Cortex of kidney (tissue), 1 donor: ENCODE data around the gene PGA5.

ENCODE experiments used
- DNase-seq: peaks from one replicate; lab custom pipeline; 2025; lab: John Stamatoyannopoulos, UW

The PGA5 gene

DNA sequence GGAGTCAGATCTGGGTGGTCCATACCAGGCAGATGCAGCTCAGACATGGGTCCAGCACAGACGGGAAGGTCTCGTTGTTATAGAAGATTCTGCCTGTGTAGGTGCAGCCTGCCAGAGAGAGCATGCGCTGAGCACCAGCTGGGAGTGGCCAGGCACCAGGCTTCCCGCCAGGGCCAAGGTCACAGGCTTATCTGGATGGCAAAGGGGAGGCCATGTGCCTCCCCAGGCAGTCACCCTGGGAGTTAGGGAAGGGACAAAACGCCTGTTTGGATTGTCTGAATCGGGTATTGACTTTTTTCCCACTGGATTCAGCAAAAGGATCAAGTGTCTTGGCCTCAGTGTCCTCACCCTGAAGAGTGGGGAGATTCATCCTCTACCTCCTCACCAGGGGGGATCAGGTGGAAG is 26.5 kb downstream of the PGA5 start:
- no peak for DNase-seq

DNA sequence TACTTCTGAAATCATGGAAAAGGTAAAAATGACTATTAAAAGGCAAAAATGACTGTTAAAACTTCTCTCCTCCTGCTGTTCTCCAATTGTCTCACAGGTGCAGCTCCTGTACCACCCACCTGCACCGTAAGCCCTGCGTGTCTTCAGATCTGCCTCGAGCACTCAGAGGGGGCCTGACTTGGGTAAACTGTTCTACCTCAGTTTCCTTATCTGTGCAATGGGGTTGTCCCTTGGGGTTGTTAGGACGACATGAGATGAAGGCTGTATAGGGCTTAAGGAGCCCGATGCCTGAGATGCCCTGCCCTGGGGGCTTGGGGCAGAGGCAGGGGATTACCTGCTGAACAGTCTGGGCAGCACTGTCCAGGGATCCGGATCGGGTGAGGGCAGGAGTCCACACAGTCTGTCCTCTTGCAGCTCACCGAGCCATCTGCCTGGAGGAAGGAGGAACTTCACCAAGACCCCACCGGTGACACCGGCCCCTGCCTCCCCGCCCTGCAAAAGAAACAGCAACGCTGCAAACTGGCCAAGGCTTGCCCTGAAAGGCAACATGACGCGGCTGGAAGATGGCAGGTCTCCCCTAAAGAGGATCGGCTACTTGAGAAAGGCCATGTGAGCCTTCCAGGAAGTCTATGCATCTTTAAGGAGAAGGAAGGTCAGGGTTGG is 27.7 kb downstream of the PGA5 start:
- no peak for DNase-seq

GRCh38 chr11:61270354-61271076 is 29.5 kb downstream of the PGA5 start:
- no peak for DNase-seq

DNA sequence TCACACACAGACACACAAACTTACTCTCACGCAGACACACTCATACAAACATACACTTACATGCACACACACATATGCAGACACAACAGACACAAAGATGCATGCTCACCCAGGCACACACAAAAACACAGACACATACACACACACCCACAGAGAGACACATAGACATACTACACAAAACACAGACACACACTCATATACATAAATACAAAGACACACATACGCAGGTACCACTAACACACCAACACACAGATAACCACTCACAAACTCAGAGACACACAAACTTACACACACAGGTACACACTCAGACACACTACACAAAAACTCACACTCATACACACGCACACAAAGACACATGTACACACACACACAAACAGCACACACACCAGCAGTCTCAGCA is 31.8 kb downstream of the PGA5 start:
- no peak for DNase-seq

DNA sequence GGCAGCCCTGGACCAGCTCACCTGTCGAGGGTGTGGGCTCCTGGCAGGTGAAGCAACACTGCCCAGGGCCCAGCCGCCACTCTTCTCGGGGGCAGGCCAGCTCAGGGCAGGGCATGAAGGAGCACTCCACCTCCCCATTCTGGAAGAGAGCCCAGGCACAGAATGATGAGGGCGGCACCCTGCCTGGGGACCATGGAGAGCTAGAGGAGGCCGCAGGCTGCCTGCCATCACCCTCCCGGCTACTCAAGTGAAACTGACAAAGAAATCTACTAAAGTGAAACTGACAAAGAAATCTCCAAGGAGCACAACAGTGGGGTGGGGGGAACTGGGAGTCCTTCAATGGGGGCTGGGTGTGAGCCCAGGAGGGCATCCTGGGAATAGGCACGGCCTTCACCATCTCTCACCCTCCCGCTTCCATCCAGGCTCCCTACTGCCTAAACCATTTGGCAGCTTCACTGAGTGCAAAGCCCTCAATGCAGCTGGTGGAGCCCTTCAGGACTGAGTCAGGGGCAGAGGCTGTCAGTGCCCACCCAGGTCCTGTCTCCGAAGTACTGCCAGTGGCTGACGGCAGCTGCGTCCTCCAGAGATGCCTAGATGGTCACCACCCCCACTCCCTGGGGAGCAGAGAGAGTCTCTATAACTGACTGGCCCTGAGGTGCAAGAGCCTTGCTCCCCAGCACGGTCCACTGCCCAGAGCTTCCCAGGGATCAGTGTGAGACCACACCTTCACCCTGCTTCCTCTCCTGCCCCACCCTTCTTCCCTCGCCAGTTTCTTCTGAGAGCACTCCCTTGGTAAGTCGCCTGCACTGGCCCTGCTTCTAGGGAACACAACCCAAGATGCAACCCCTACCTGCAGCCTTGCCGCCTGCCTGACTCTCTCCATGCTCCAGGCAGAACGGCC is 32.5 kb downstream of the PGA5 start:
- no peak for DNase-seq

- DNase-seq = no peak
Measured at GRCh38 chr11:61274084-61274483, 33.1 kb downstream of the PGA5 start.

DNA sequence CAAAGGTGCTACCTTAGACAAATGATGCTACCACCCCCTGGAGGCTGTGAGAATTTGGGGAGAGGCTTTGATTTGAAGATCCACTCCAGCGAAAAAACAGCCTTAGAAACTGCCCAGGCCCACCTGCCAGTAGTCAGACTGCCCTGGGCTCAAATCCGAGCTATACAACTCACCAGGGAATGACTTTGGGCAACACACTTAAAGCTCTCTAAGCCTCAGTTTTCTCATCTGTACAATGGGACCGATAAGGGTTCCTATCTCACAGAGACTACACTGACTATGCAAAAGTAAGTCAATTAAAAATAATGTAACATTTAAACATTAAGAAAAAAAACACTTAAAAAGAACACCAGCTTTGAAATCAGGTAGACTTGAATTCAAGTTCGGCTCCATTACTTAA is 34.2 kb downstream of the PGA5 start:
- DNase-seq = no peak

DNA sequence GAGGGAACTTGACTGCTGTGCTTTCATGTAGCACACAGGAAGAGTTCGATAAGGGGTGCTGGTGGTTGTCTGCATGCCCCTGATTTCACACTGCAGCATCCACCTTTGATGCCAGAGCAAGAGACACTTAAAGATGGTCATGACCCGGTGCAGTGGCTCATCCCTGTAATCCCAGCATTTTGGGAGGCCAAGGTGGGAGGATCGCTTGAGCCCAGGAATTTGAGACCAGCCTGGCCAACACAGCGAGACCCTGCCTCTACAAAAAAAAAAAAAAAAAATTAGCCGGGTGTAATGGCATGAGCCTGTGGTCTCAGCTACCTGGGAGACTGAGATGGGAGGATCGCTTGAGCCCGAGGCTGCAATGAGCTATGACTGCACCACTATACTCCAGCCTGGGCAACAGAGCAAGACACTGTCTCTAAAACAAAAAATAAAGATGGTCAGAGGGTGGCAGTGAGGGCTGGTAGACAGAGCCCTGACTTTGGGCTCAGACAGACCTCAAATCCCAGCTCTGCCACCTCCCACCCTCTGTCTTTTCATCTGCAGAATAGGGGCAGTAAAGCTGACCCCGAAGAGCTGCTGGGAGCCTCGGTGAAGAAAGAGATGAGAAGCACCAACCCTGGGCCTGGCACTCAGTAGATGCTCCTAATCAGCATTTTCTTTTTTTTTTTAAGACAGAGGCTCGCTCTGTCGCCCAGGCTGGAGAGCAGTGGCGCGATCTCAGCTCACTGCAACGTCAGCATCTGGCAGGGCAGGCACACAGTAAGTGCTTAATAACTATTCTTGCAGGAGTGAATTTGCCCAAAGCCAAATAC is 36.4 kb downstream of the PGA5 start:
- DNase-seq = no peak

DNA sequence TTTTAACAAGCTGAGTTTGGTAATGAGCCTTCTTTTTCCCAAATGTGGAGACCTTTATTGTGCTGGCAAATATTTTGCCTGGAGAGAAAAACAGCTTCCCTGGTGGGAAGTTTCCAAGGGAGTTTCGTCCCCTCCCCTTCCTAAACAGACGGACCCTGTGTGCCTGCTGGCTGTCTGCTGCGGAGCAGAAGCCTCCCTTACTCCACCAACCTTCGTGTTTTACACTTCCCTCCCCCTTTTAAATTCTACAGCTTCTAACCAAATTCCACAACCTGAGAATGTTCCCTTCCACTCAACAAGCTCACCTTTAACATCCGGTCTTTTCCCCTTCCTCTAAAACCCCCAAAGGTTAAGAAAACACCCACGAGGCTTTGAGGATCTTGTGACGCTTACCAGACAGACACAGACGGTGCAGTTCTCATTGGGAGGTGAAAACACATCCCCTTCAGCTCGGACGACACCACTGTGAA is 37.1 kb downstream of the PGA5 start:
- no peak for DNase-seq

DNA sequence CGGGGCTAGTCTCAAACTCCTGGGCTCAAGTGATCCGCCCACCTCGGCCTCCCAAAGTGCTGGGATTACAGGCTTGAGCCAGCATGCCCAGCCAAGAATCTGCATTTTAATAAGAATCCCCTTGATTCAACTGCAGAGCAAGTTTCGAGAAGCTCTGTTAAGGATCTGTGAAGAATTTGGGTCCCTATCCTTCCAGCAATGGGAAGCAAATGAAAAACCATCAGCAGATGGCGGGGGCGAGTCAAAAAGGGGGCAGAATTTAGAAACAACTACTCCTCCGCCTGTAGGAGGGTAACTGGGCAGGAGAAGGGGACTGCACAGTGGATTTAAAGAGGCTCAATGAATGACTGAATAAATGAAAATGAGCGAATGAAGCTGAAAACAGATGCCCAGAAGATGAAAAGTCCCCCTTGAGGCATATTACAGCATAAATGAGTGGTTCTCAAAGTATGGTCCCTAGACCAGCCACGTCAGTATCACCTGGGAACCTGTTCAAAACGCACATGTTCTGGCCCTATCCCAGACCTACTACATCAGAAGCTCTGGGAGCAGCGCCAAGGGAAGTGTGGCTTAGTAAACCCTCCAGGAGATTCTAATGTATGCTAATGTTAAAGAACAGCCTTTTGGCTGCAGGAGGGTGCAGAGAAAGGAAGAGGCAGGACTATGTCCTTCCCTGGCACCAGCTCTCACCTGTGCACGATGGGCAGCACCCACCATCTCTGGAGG is 39.1 kb downstream of the PGA5 start:
- DNase-seq = no peak

GRCh38 chr11:61280883-61281580 is 40.1 kb downstream of the PGA5 start:
- no peak for DNase-seq

GRCh38 chr11:61281581-61282250 is 40.7 kb downstream of the PGA5 start:
- no peak for DNase-seq

GRCh38 chr11:61283613-61284012 is 42.6 kb downstream of the PGA5 start:
- DNase-seq = no peak

DNA sequence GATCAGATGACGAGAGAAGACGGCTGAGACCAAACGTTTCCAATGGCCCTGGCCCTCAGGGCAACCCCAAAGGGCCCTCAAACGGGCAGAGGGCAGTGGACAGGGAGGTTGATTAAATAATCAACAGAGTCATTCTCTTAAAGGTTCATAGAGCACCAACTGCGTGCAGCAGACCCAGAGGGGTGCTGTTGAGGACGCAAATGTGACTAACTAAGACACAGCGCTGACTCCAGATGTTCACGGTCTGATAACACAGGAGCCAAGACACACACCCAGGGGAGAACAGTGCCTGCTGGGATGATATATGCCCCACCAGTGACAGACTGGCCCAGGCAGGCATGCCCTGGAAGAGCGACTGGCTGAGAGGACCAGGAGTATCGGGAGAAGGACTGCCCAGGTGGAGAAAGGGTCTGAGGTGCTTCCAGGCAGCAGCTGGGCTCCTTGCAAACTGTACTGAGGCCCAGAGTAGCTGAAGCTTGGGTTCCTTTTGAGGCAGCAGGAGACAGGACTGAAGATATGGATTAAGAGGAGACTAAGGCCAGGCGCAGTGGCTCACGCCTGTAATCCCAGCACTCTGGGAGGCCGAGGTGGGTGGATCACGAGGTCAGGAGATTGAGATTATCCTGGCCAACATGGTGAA is 46.5 kb downstream of the PGA5 start:
- DNase-seq = no peak

GRCh38 chr11:61290905-61291690 is 50.1 kb downstream of the PGA5 start:
- DNase-seq = no peak

GRCh38 chr11:61292356-61292755 is 51.4 kb downstream of the PGA5 start:
- DNase-seq = no peak

GRCh38 chr11:61293867-61294716 is 53.1 kb downstream of the PGA5 start:
- no peak for DNase-seq
